Cardiac septum (tissue), 1 donor: Measurements from ENCODE around the gene BSG. TPM values are rescaled to one million over a fixed set of nuclear protein-coding genes. Genes with fewer than 3 reads are reported as not detected.
"Not testable (repeated sequence)": the region's sequence is repeated elsewhere in the genome, so short reads cannot be mapped to it uniquely, and the experiment has no call there.

ENCODE experiments used
- DNase-seq: peaks from one replicate; pipeline ENCODE4 v3.0.0-alpha.2; 2020; ENCODE audit warnings: low spot score
- intact Hi-C: fragments of 100-400 bp; cut with DNase I; formaldehyde crosslinking; loops from one replicate; pipeline ENCODE4 v1.14.0; 2022
- total RNA-seq: library from RNA; stranded (reverse); fragmentation: NEBNext Ultra II Directional; extraction: Animal tissue kit (Norgen Biotek cat#: 25700); gene quantifications from one replicate; pipeline ENCODE4 v1.2.1, GENCODE V29; 2021
- donor health status: DM: no; HTN: no; CAD: no.

BSG gene
- total RNA-seq, 1 donor from 2014 or later, result 1,183 TPM

- DNase-seq, result no peak
Measured at GRCh38 chr19:615619-616018, 43.2 kb downstream of the BSG start.

GRCh38 chr19:616062-616700, 43.8 kb downstream of the BSG start:
- no peak for DNase-seq
- intact Hi-C loops, result no loop called here

More at GRCh38 chr19:615619-616018, 43.2 kb downstream of the BSG start:
- intact Hi-C loops, result no loop called here

- intact Hi-C loops, result no loop called here
- no peak for DNase-seq
Measured at GRCh38 chr19:616747-617526, 44.5 kb downstream of the BSG start.

GRCh38 chr19:617551-618246, 45.3 kb downstream of the BSG start:
- intact Hi-C loops, result no loop called here
- DNase-seq, result no peak

- no peak for DNase-seq
- intact Hi-C loops, result no loop called here
Measured at GRCh38 chr19:618247-618619, 45.8 kb downstream of the BSG start.

- DNase-seq, result no peak
Measured at GRCh38 chr19:618674-619285, 46.4 kb downstream of the BSG start.

GRCh38 chr19:619286-620002, 47.0 kb downstream of the BSG start:
- no peak for DNase-seq
- intact Hi-C loops, result no loop called here

More at GRCh38 chr19:618674-619285, 46.4 kb downstream of the BSG start:
- intact Hi-C loops, result no loop called here

- intact Hi-C loops, result no loop called here
- no peak for DNase-seq
Measured at GRCh38 chr19:620166-620862, 47.9 kb downstream of the BSG start.

- intact Hi-C loops, DNase-seq: not testable (repeated sequence)
Measured at GRCh38 chr19:621191-621590, 48.8 kb downstream of the BSG start.

- no peak for DNase-seq
- intact Hi-C loops, result no loop called here
Measured at GRCh38 chr19:621819-622218, 49.4 kb downstream of the BSG start.

- intact Hi-C loops, result no loop called here
- DNase-seq, result no peak
Measured at GRCh38 chr19:622666-623065, 50.3 kb downstream of the BSG start.

GRCh38 chr19:623175-623916, 51.0 kb downstream of the BSG start:
- DNase-seq, result no peak
- intact Hi-C loops, result no loop called here

- DNase-seq, result no peak
- intact Hi-C loops, result no loop called here
Measured at GRCh38 chr19:623974-624373, 51.6 kb downstream of the BSG start.

GRCh38 chr19:624433-625109, 52.2 kb downstream of the BSG start:
- intact Hi-C loops, result no loop called here
- DNase-seq, result no peak

GRCh38 chr19:625257-625656, 52.9 kb downstream of the BSG start:
- no peak for DNase-seq
- intact Hi-C loops, result no loop called here

- intact Hi-C loops, DNase-seq: not testable (repeated sequence)
Measured at GRCh38 chr19:626566-626965, 54.2 kb downstream of the BSG start.

GRCh38 chr19:628168-628567, 55.8 kb downstream of the BSG start:
- no peak for DNase-seq
- intact Hi-C loops, result no loop called here

GRCh38 chr19:629515-629914, 57.1 kb downstream of the BSG start:
- DNase-seq, intact Hi-C loops: not testable (repeated sequence)
